ENCODE results near the gene KCNJ14.
A peak's percentile ranks its signal among the peaks of the same experiment; 100 is the strongest.
"Not testable (repeated sequence)": the region's sequence is repeated elsewhere in the genome, so short reads cannot be mapped to it uniquely, and the experiment has no call there.

Gene KCNJ14

GRCh38 chr19:48473161-48473966, 18.0 kb downstream of the KCNJ14 start:
- no peak for DNase-seq

GRCh38 chr19:48474084-48474592, 18.8 kb downstream of the KCNJ14 start:
- DNase-seq: no peak

- no peak for DNase-seq
These were observed 20.1 kb downstream of the KCNJ14 start for GRCh38 chr19:48475369-48476068.

GRCh38 chr19:48476176-48476575, 20.8 kb downstream of the KCNJ14 start:
- no peak for DNase-seq

- no peak for DNase-seq
These were observed 21.8 kb downstream of the KCNJ14 start for GRCh38 chr19:48477067-48477685.

- no peak for DNase-seq
These were observed 22.4 kb downstream of the KCNJ14 start for GRCh38 chr19:48477698-48478338.

GRCh38 chr19:48478339-48479256, 23.2 kb downstream of the KCNJ14 start:
- DNase-seq: no peak

- no peak for DNase-seq
These were observed 24.3 kb downstream of the KCNJ14 start for GRCh38 chr19:48479686-48480085.

GRCh38 chr19:48480183-48480557, 24.8 kb downstream of the KCNJ14 start:
- DNase-seq: peak; percentile 51

- peak; percentile 72 for DNase-seq
These were observed 25.5 kb downstream of the KCNJ14 start for GRCh38 chr19:48480558-48481500.

- DNase-seq: no peak
These were observed 26.7 kb downstream of the KCNJ14 start for GRCh38 chr19:48481846-48482639.

- no peak for DNase-seq
These were observed 27.9 kb downstream of the KCNJ14 start for GRCh38 chr19:48483301-48483700.

GRCh38 chr19:48484247-48484893, 29.0 kb downstream of the KCNJ14 start:
- no peak for DNase-seq

GRCh38 chr19:48484931-48485612, 29.7 kb downstream of the KCNJ14 start:
- no peak for DNase-seq

- DNase-seq: not testable (repeated sequence)
These were observed 31.3 kb downstream of the KCNJ14 start for GRCh38 chr19:48486706-48487105.

- DNase-seq: no peak
These were observed 32.2 kb downstream of the KCNJ14 start for GRCh38 chr19:48487544-48487943.

GRCh38 chr19:48487948-48488347, 32.6 kb downstream of the KCNJ14 start:
- no peak for DNase-seq

GRCh38 chr19:48488478-48488877, 33.1 kb downstream of the KCNJ14 start:
- DNase-seq: not testable (repeated sequence)
